Measurements from ENCODE around the gene HIF3A. TPM values are rescaled to one million over a fixed set of nuclear protein-coding genes. Genes with fewer than 3 reads are reported as not detected.
"Not testable (repeated sequence)": the region's sequence is repeated elsewhere in the genome, so short reads cannot be mapped to it uniquely, and the experiment has no call there.

The HIF3A gene
- total RNA-seq, 1 donor from 2014 or later: 54.2 TPM

GRCh38 chr19:46317339-46317738 is 20.5 kb downstream of the HIF3A start:
- DNase-seq (ENCODE audit: low spot score): no peak
- peak overlapping the region; percentile 32 for H3K4me3 Mint-ChIP-seq (ENCODE audit: unreplicated experiment)
- H3K9me3 Mint-ChIP-seq (ENCODE audit: unreplicated experiment): no peaks in the 10 kb centered on the region
- no peak overlapping the region for H3K27ac Mint-ChIP-seq (ENCODE audit: unreplicated experiment)
- peaks cover 8% of the 10 kb centered on the region for H3K27me3 Mint-ChIP-seq (ENCODE audit: unreplicated experiment)
- peaks cover 30% of the 10 kb centered on the region for H3K36me3 Mint-ChIP-seq (ENCODE audit: low read depth, unreplicated experiment)
- no peaks in the 10 kb centered on the region for H3K4me1 Mint-ChIP-seq (ENCODE audit: unreplicated experiment)
- TF ChIP-seq CTCF (IDR thresholded peaks at IDR 0.05; ENCODE audit: unreplicated experiment): no peak

- TF ChIP-seq CTCF (IDR thresholded peaks at IDR 0.05; ENCODE audit: unreplicated experiment): no peak
- DNase-seq (ENCODE audit: low spot score): no peak
- Mint-ChIP-seq H3K36me3 (ENCODE audit: low read depth, unreplicated experiment) (peaks cover 37% of the 10 kb centered on the region), H3K4me1 (ENCODE audit: unreplicated experiment) (no peaks in the 10 kb centered on the region), H3K27me3 (ENCODE audit: unreplicated experiment) (peaks cover 8% of the 10 kb centered on the region), H3K4me3 (ENCODE audit: unreplicated experiment) (no peak overlapping the region), H3K9me3 (ENCODE audit: unreplicated experiment) (no peaks in the 10 kb centered on the region), H3K27ac (ENCODE audit: unreplicated experiment) (no peak overlapping the region)
Observed at GRCh38 chr19:46319613-46320012, 22.8 kb downstream of the HIF3A start.

- Mint-ChIP-seq H3K4me3 (ENCODE audit: unreplicated experiment) (peak overlapping the region; percentile 73), H3K9me3 (ENCODE audit: unreplicated experiment) (no peaks in the 10 kb centered on the region), H3K27me3 (ENCODE audit: unreplicated experiment) (peaks cover 9% of the 10 kb centered on the region), H3K27ac (ENCODE audit: unreplicated experiment) (no peak overlapping the region), H3K4me1 (ENCODE audit: unreplicated experiment) (no peaks in the 10 kb centered on the region), H3K36me3 (ENCODE audit: low read depth, unreplicated experiment) (peaks cover 42% of the 10 kb centered on the region)
- no peak for TF ChIP-seq CTCF (IDR thresholded peaks at IDR 0.05; ENCODE audit: unreplicated experiment)
- no peak for DNase-seq (ENCODE audit: low spot score)
Observed at GRCh38 chr19:46320559-46320958, 23.7 kb downstream of the HIF3A start.

DNA sequence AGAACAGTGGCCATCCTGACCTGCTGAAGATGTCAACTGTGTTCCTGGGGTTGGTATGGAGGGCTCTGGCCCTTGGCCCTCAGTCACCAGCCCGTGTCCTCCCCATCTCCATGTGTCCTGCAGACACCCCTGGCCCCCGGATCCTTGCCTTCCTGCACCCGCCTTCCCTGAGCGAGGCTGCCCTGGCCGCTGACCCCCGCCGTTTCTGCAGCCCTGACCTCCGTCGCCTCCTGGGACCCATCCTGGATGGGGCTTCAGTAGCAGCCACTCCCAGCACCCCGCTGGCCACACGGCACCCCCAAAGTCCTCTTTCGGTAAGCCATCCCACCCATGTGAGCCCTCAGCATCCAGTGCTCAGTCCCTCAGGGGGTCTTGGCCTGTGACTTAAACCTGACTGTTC is 24.8 kb downstream of the HIF3A start:
- Mint-ChIP-seq H3K9me3 (ENCODE audit: unreplicated experiment) (peaks cover 6% of the 10 kb centered on the region), H3K36me3 (ENCODE audit: low read depth, unreplicated experiment) (peaks cover 49% of the 10 kb centered on the region), H3K4me1 (ENCODE audit: unreplicated experiment) (no peaks in the 10 kb centered on the region), H3K27me3 (ENCODE audit: unreplicated experiment) (peaks cover 9% of the 10 kb centered on the region), H3K4me3 (ENCODE audit: unreplicated experiment) (no peak overlapping the region), H3K27ac (ENCODE audit: unreplicated experiment) (no peak overlapping the region)
- TF ChIP-seq CTCF (IDR thresholded peaks at IDR 0.05; ENCODE audit: unreplicated experiment): no peak
- DNase-seq (ENCODE audit: low spot score): no peak

GRCh38 chr19:46323227-46323626 is 26.4 kb downstream of the HIF3A start:
- H3K27ac Mint-ChIP-seq (ENCODE audit: unreplicated experiment); H3K4me3 Mint-ChIP-seq (ENCODE audit: unreplicated experiment); H3K27me3 Mint-ChIP-seq (ENCODE audit: unreplicated experiment); H3K9me3 Mint-ChIP-seq (ENCODE audit: unreplicated experiment); H3K4me1 Mint-ChIP-seq (ENCODE audit: unreplicated experiment); DNase-seq (ENCODE audit: low spot score): not testable (repeated sequence)
- peaks cover 55% of the 10 kb centered on the region for H3K36me3 Mint-ChIP-seq (ENCODE audit: low read depth, unreplicated experiment)

DNA sequence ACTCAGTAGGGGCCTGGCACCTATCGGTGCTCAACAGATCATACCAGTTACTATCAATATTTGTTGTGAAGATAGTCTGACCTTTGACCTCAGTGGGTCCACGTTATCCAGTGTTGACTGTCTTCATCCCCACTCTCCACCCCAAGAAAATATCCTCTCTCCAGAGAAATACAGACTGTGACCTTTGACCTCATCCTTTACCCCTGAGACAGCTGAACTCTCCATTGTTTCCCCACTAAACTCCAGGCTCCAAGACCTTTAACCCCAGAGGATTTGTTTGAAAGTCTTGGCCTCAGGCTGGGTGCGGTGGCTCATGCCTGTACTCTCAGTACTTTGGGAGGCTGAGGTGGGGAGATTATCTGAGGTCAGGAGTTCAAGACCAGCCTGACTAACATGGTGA is 27.4 kb downstream of the HIF3A start:
- H3K36me3 Mint-ChIP-seq (ENCODE audit: low read depth, unreplicated experiment): peaks cover 59% of the 10 kb centered on the region
- peaks cover 9% of the 10 kb centered on the region for H3K27me3 Mint-ChIP-seq (ENCODE audit: unreplicated experiment)
- no peak overlapping the region for H3K27ac Mint-ChIP-seq (ENCODE audit: unreplicated experiment)
- H3K9me3 Mint-ChIP-seq (ENCODE audit: unreplicated experiment): peaks cover 10% of the 10 kb centered on the region
- no peak overlapping the region for H3K4me3 Mint-ChIP-seq (ENCODE audit: unreplicated experiment)
- no peak for DNase-seq (ENCODE audit: low spot score)
- no peaks in the 10 kb centered on the region for H3K4me1 Mint-ChIP-seq (ENCODE audit: unreplicated experiment)
- TF ChIP-seq CTCF (IDR thresholded peaks at IDR 0.05; ENCODE audit: unreplicated experiment): no peak
